ENCODE measurements around the gene C14orf39.

The C14orf39 gene

GRCh38 chr14:60490270-60490669 is 4.4 kb upstream of the C14orf39 start:
- H4K20me1 ChIP-seq (ENCODE audit: insufficient read depth, low read length, poor library complexity, severe bottlenecking), result no peaks in the 10 kb centered on the region
- H3K4me1 ChIP-seq (ENCODE audit: insufficient read depth, low read length, poor library complexity, severe bottlenecking), result no peaks in the 10 kb centered on the region
- no peak overlapping the region for H3K9ac ChIP-seq (ENCODE audit: low read depth, low read length, poor library complexity, severe bottlenecking)

GRCh38 chr14:60488175-60488574 is 2.3 kb upstream of the C14orf39 start:
- H4K20me1 ChIP-seq (ENCODE audit: insufficient read depth, low read length, poor library complexity, severe bottlenecking), result no peaks in the 10 kb centered on the region
- H3K4me1 ChIP-seq (ENCODE audit: insufficient read depth, low read length, poor library complexity, severe bottlenecking), result no peaks in the 10 kb centered on the region
- TF ChIP-seq CTCF (conservative IDR thresholded peaks at IDR 0.05; ENCODE audit: low read length) (peak; percentile 44; the same call in 1 of the 2 replicates), EZH2phosphoT487 (IDR thresholded peaks at IDR 0.05; ENCODE audit: borderline replicate concordance) (no peak)
- H3K9ac ChIP-seq (ENCODE audit: low read depth, low read length, poor library complexity, severe bottlenecking), result no peak overlapping the region
- no peak overlapping the region for H3K4me3 ChIP-seq (ENCODE audit: low read length, poor library complexity, severe bottlenecking)
- H3K9me3 ChIP-seq (ENCODE audit: insufficient read depth, low read depth, low read length), result no peaks in the 10 kb centered on the region
- H3K4me2 ChIP-seq (ENCODE audit: low read depth, low read length, poor library complexity, severe bottlenecking), result no peak overlapping the region
- H3F3A ChIP-seq (ENCODE audit: low read depth), result no peaks in the 10 kb centered on the region
- H3K9me2 ChIP-seq (replicated peaks; ENCODE audit: low read depth, low read length), result no peaks in the 10 kb centered on the region
- H3K36me3 ChIP-seq (ENCODE audit: insufficient read depth, low read length), result no peaks in the 10 kb centered on the region
- H3K27me3 ChIP-seq (ENCODE audit: insufficient read depth, low read length, poor library complexity, severe bottlenecking), result no peaks in the 10 kb centered on the region
- no peaks in the 10 kb centered on the region for H3K79me2 ChIP-seq (ENCODE audit: insufficient read depth, low read length)
- H2AFZ ChIP-seq (ENCODE audit: low read length), result no peak overlapping the region

More at GRCh38 chr14:60490270-60490669, 4.4 kb upstream of the C14orf39 start:
- no peak overlapping the region for H3K4me3 ChIP-seq (ENCODE audit: low read length, poor library complexity, severe bottlenecking)
- TF ChIP-seq EZH2phosphoT487 (IDR thresholded peaks at IDR 0.05; ENCODE audit: borderline replicate concordance) (no peak), CTCF (conservative IDR thresholded peaks at IDR 0.05; ENCODE audit: low read length) (no peak)
- no peaks in the 10 kb centered on the region for H3K79me2 ChIP-seq (ENCODE audit: insufficient read depth, low read length)
- no peaks in the 10 kb centered on the region for H3K36me3 ChIP-seq (ENCODE audit: insufficient read depth, low read length)
- H3F3A ChIP-seq (ENCODE audit: low read depth), result no peaks in the 10 kb centered on the region
- no peaks in the 10 kb centered on the region for H3K9me2 ChIP-seq (replicated peaks; ENCODE audit: low read depth, low read length)
- no peak overlapping the region for H3K4me2 ChIP-seq (ENCODE audit: low read depth, low read length, poor library complexity, severe bottlenecking)
- no peaks in the 10 kb centered on the region for H3K27me3 ChIP-seq (ENCODE audit: insufficient read depth, low read length, poor library complexity, severe bottlenecking)
- H3K9me3 ChIP-seq (ENCODE audit: insufficient read depth, low read depth, low read length), result no peaks in the 10 kb centered on the region
- H2AFZ ChIP-seq (ENCODE audit: low read length), result no peak overlapping the region

- Histone ChIP-seq H2AFZ (ENCODE audit: low read length) (no peak overlapping the region), H3K4me1 (ENCODE audit: insufficient read depth, low read length, poor library complexity, severe bottlenecking) (no peaks in the 10 kb centered on the region), H3K27me3 (ENCODE audit: insufficient read depth, low read length, poor library complexity, severe bottlenecking) (no peaks in the 10 kb centered on the region), H3K9me2 (replicated peaks; ENCODE audit: low read depth, low read length) (no peaks in the 10 kb centered on the region), H4K20me1 (ENCODE audit: insufficient read depth, low read length, poor library complexity, severe bottlenecking) (no peaks in the 10 kb centered on the region), H3K4me2 (ENCODE audit: low read depth, low read length, poor library complexity, severe bottlenecking) (no peak overlapping the region), H3K9me3 (ENCODE audit: insufficient read depth, low read depth, low read length) (no peaks in the 10 kb centered on the region), H3K36me3 (ENCODE audit: insufficient read depth, low read length) (no peaks in the 10 kb centered on the region), H3K79me2 (ENCODE audit: insufficient read depth, low read length) (no peaks in the 10 kb centered on the region), H3F3A (ENCODE audit: low read depth) (no peaks in the 10 kb centered on the region), H3K9ac (ENCODE audit: low read depth, low read length, poor library complexity, severe bottlenecking) (no peak overlapping the region), H3K4me3 (ENCODE audit: low read length, poor library complexity, severe bottlenecking) (no peak overlapping the region)
- TF ChIP-seq CTCF (conservative IDR thresholded peaks at IDR 0.05; ENCODE audit: low read length) (no peak), EZH2phosphoT487 (IDR thresholded peaks at IDR 0.05; ENCODE audit: borderline replicate concordance) (no peak)
Measured at GRCh38 chr14:60487211-60487610, 1.3 kb upstream of the C14orf39 start.

All from Loucy (cell line).